GF-D8 (cell line): ENCODE measurements around the gene TIMELESS.
A peak's percentile ranks its signal among the peaks of the same experiment; 100 is the strongest.
"Not testable (repeated sequence)": the region's sequence is repeated elsewhere in the genome, so short reads cannot be mapped to it uniquely, and the experiment has no call there.

ENCODE experiments used
- DNase-seq: peaks from one replicate; lab custom pipeline; 2025; lab: John Stamatoyannopoulos, UW

TIMELESS gene

GRCh38 chr12:56448860-56449621, at the start of gene TIMELESS:
Gene TIMELESS (minus strand): TSS chr12:56449426. CDS start chr12:56434170, 15,256 bp downstream.
- DNase-seq, result peak; percentile 74

GRCh38 chr12:56498126-56498902, 49.1 kb upstream of the TIMELESS start:
- not testable (repeated sequence) for DNase-seq

GRCh38 chr12:56496704-56497103, 47.5 kb upstream of the TIMELESS start:
- DNase-seq, result not testable (repeated sequence)

GRCh38 chr12:56494481-56494880, 45.3 kb upstream of the TIMELESS start:
- DNase-seq, result not testable (repeated sequence)

- DNase-seq, result not testable (repeated sequence)
Observed at GRCh38 chr12:56494106-56494415, 44.8 kb upstream of the TIMELESS start.

- DNase-seq, result not testable (repeated sequence)
Observed at GRCh38 chr12:56493409-56494105, 44.3 kb upstream of the TIMELESS start.

- DNase-seq, result no peak
Observed at GRCh38 chr12:56490360-56490759, 41.1 kb upstream of the TIMELESS start.

- no peak for DNase-seq
Observed at GRCh38 chr12:56488041-56488955, 39.1 kb upstream of the TIMELESS start, which contains the start of gene GLS2. Gene GLS2 (minus strand): TSS chr12:56488161. CDS start chr12:56488118, 43 bp downstream.

- DNase-seq, result no peak
Observed at GRCh38 chr12:56487448-56488040, 38.3 kb upstream of the TIMELESS start.

- no peak for DNase-seq
Observed at GRCh38 chr12:56486694-56487093, 37.5 kb upstream of the TIMELESS start.

GRCh38 chr12:56484566-56484965, 35.3 kb upstream of the TIMELESS start:
- DNase-seq, result no peak

GRCh38 chr12:56479625-56480024, 30.4 kb upstream of the TIMELESS start:
- DNase-seq, result no peak

GRCh38 chr12:56477521-56478225, 28.4 kb upstream of the TIMELESS start:
- DNase-seq, result no peak

GRCh38 chr12:56476972-56477432, 27.8 kb upstream of the TIMELESS start:
- no peak for DNase-seq

GRCh38 chr12:56476143-56476542, 26.9 kb upstream of the TIMELESS start:
- no peak for DNase-seq

- DNase-seq, result no peak
Observed at GRCh38 chr12:56474389-56474788, 25.2 kb upstream of the TIMELESS start.

- no peak for DNase-seq
Observed at GRCh38 chr12:56469007-56469930, 20.0 kb upstream of the TIMELESS start.

GRCh38 chr12:56468216-56469006, 19.2 kb upstream of the TIMELESS start, which contains the start of gene SPRYD4:
Gene SPRYD4 (plus strand): TSS chr12:56468578. CDS start chr12:56468592, 14 bp downstream.
- DNase-seq, result peak; percentile 77
